Left cardiac atrium (tissue), 4 donors: ENCODE results near the gene ATP5F1E. TPM values are rescaled to one million over a fixed set of nuclear protein-coding genes. Genes with fewer than 3 reads are reported as not detected.
"Not testable (repeated sequence)": the region's sequence is repeated elsewhere in the genome, so short reads cannot be mapped to it uniquely, and the experiment has no call there.

Experiments used
- ATAC-seq, 2 donors: fragments of 200-7000 bp; cut with Tn5 transposase; one replicate each; pipeline ENCODE4 v1.9.1; 2020; ENCODE audit warnings: mild to moderate bottlenecking in 2 of 2, moderate library complexity in 2 of 2
- DNase-seq: peaks from one replicate; pipeline ENCODE4 v3.0.0-alpha.2; 2020
- intact Hi-C, 2 donors: fragments of 100-400 bp; cut with DNase I; formaldehyde crosslinking; loops; one replicate each; pipeline versions ENCODE4 v1.14.1 to v1.15.1; 2022 to 2023
- total RNA-seq, 2 donors: library from RNA; stranded (reverse); fragmentation: NEBNext Ultra II Directional; extraction: Animal tissue kit (Norgen Biotek cat#: 25700); gene quantifications; one replicate each; pipeline ENCODE4 v1.2.1, GENCODE V29; 2021
- donor health status: DM: no; HTN: yes; CAD: no.
- donor health status: DM: no; HTN: yes; CAD: no; lungs with severe emphysema.
- donor health status: DM: yes; HTN: yes; CAD: no.
- donor health status: Dilated cardiomyopathy.

ATP5F1E gene
- total RNA-seq, 2 donors from 2014 or later = 122 to 125 TPM

- intact Hi-C loops = loop anchor here in 1 of 2 donors (10.0 kb wide), 1 partner anchor 162 kb away; no protein-coding TSS in a partner anchor
- DNase-seq = no peak
These were observed 14.7 kb upstream of the ATP5F1E start for GRCh38 chr20:59046862-59047261.

GRCh38 chr20:59044796-59045195, 12.7 kb upstream of the ATP5F1E start:
- ATAC-seq (no peak), DNase-seq (no peak)
- intact Hi-C loops = loop anchor here in 1 of 2 donors (10.0 kb wide), 1 partner anchor 160 kb away; no protein-coding TSS in a partner anchor

More at GRCh38 chr20:59046862-59047261, 14.7 kb upstream of the ATP5F1E start:
- no peak for ATAC-seq

GRCh38 chr20:59044295-59044694, 12.2 kb upstream of the ATP5F1E start:
- intact Hi-C loops = loop anchor here in 1 of 2 donors (10.0 kb wide), 1 partner anchor 159 kb away; no protein-coding TSS in a partner anchor
- DNase-seq (no peak), ATAC-seq (no peak)

- intact Hi-C loops = loop anchor here in 1 of 2 donors (10.0 kb wide), 1 partner anchor 159 kb away; no protein-coding TSS in a partner anchor
- ATAC-seq (no peak), DNase-seq (no peak)
These were observed 11.6 kb upstream of the ATP5F1E start for GRCh38 chr20:59043698-59044097.

- ATAC-seq (peak; percentile 98 to 99), DNase-seq (peak; percentile 96)
- intact Hi-C loops = loop anchor here in 1 of 2 donors (10.0 kb wide), 1 partner anchor 158 kb away; no protein-coding TSS in a partner anchor
These were observed 10.9 kb upstream of the ATP5F1E start for GRCh38 chr20:59042796-59043631.

GRCh38 chr20:59042151-59042795, 10.1 kb upstream of the ATP5F1E start, which contains the start of gene PRELID3B:
PRELID3B (minus strand) TSS chr20:59042786; CDS start chr20:59042730, 56 bp downstream.
- intact Hi-C loops = loop anchor here in 1 of 2 donors (10.0 kb wide), 1 partner anchor 157 kb away; no protein-coding TSS in a partner anchor
- DNase-seq (no peak), ATAC-seq (peak; percentile 27 to 49)

GRCh38 chr20:59041487-59041886, 9.4 kb upstream of the ATP5F1E start:
- intact Hi-C loops = loop anchor here in 1 of 2 donors (10.0 kb wide), 1 partner anchor 157 kb away; no protein-coding TSS in a partner anchor

GRCh38 chr20:59040667-59041066, 8.5 kb upstream of the ATP5F1E start:
- DNase-seq (no peak), ATAC-seq (no peak)
- intact Hi-C loops = loop anchor here in 1 of 2 donors (10.0 kb wide), 1 partner anchor 156 kb away; no protein-coding TSS in a partner anchor

More at GRCh38 chr20:59041487-59041886, 9.4 kb upstream of the ATP5F1E start:
- not testable (repeated sequence) for DNase-seq, ATAC-seq

GRCh38 chr20:59039233-59039632, 7.1 kb upstream of the ATP5F1E start:
- no peak for DNase-seq
- no peak for ATAC-seq
- intact Hi-C loops = no loop called here

GRCh38 chr20:59037386-59037785, 5.3 kb upstream of the ATP5F1E start:
- DNase-seq = no peak
- no peak for ATAC-seq
- intact Hi-C loops = no loop called here

GRCh38 chr20:59035381-59035780, 3.2 kb upstream of the ATP5F1E start:
- ATAC-seq = no peak
- DNase-seq = no peak
- intact Hi-C loops = no loop called here

- DNase-seq (no peak), ATAC-seq (no peak)
- intact Hi-C loops = loop anchor here in 1 of 2 donors (5.0 kb wide), 1 partner anchor 141 kb away; no protein-coding TSS in a partner anchor
These were observed 1.6 kb upstream of the ATP5F1E start for GRCh38 chr20:59033616-59034165.

- intact Hi-C loops = loop anchor here in 1 of 2 donors (5.0 kb wide), 1 partner anchor 141 kb away; no protein-coding TSS in a partner anchor
- ATAC-seq = no peak
- no peak for DNase-seq
These were observed 958 bp upstream of the ATP5F1E start for GRCh38 chr20:59033093-59033492.

GRCh38 chr20:59032713-59033059, 551 bp upstream of the ATP5F1E start:
- intact Hi-C loops = loop anchor here in 1 of 2 donors (5.0 kb wide), 1 partner anchor 140 kb away; no protein-coding TSS in a partner anchor
- ATAC-seq = peak in 1 of 2 donors; percentile 8
- DNase-seq = no peak

GRCh38 chr20:59031564-59032022, 542 bp downstream of the ATP5F1E start:
- intact Hi-C loops = loop anchor here in 1 of 2 donors (2.0 to 5.0 kb wide), 2 partner anchors 45 to 139 kb away; no protein-coding TSS in a partner anchor
- ATAC-seq = no peak
- DNase-seq = no peak

GRCh38 chr20:59030911-59031563, 1.1 kb downstream of the ATP5F1E start:
- ATAC-seq = no peak
- no peak for DNase-seq
- intact Hi-C loops = loop anchor here in 1 of 2 donors (2.0 to 5.0 kb wide), 2 partner anchors 44 to 139 kb away; no protein-coding TSS in a partner anchor

- intact Hi-C loops = no loop called here
- ATAC-seq = no peak
- no peak for DNase-seq
These were observed 3.3 kb downstream of the ATP5F1E start for GRCh38 chr20:59028812-59029211.

GRCh38 chr20:59027741-59028320, 4.3 kb downstream of the ATP5F1E start:
- ATAC-seq (no peak), DNase-seq (no peak)
- intact Hi-C loops = no loop called here
